Effector memory CD4-positive, alpha-beta T cell (primary cell): ENCODE results near the gene KRTAP9-7.

Experiments used
- DNase-seq, 3 donors: peaks; one replicate each; pipeline ENCODE4 v3.0.0-alpha.2; 2020
- H3K27ac ChIP-seq: 2 replicates; pipeline ENCODE4 v1.7.0; 2013; ENCODE audit warnings: mild to moderate bottlenecking, low read length, moderate library complexity; ENCODE audit not compliant: insufficient read depth, poor library complexity, severe bottlenecking
- H3K27me3 ChIP-seq: replicated peaks from 2 replicates; pipeline ENCODE4 v1.7.0; 2013; ENCODE audit warnings: mild to moderate bottlenecking, low read length; ENCODE audit not compliant: insufficient read depth, control insufficient read depth, poor library complexity, severe bottlenecking
- H3K36me3 ChIP-seq: 2 replicates; pipeline ENCODE4 v1.7.0; 2013; ENCODE audit warnings: mild to moderate bottlenecking, low read length, moderate library complexity; ENCODE audit not compliant: control insufficient read depth, insufficient read depth
- H3K4me1 ChIP-seq: 2 replicates; pipeline ENCODE4 v1.7.0; 2013; ENCODE audit warnings: low read length, mild to moderate bottlenecking; ENCODE audit not compliant: control insufficient read depth, insufficient read depth, poor library complexity, severe bottlenecking
- H3K4me3 ChIP-seq: 2 replicates; pipeline ENCODE4 v1.7.0; 2013; ENCODE audit warnings: low read length, low read depth, mild to moderate bottlenecking; ENCODE audit not compliant: insufficient read depth, poor library complexity, severe bottlenecking
- H3K9me3 ChIP-seq: 2 replicates; pipeline ENCODE4 v1.7.0; 2013; ENCODE audit warnings: mild to moderate bottlenecking, low read length, moderate library complexity; ENCODE audit not compliant: control insufficient read depth

The KRTAP9-7 gene

GRCh38 chr17:41318231-41318630, 42.7 kb downstream of the KRTAP9-7 start:
- DNase-seq: no peak
- H3K4me3 ChIP-seq: no peak overlapping the region
- no peaks in the 10 kb centered on the region for H3K36me3 ChIP-seq
- peaks cover 7% of the 10 kb centered on the region for H3K4me1 ChIP-seq
- no peaks in the 10 kb centered on the region for H3K27me3 ChIP-seq
- H3K27ac ChIP-seq: no peak overlapping the region
- H3K9me3 ChIP-seq: no peaks in the 10 kb centered on the region

GRCh38 chr17:41322094-41322902, 46.8 kb downstream of the KRTAP9-7 start:
- H3K27me3 ChIP-seq: no peaks in the 10 kb centered on the region
- no peaks in the 10 kb centered on the region for H3K36me3 ChIP-seq
- H3K27ac ChIP-seq: no peak overlapping the region
- DNase-seq: no peak
- H3K9me3 ChIP-seq: no peaks in the 10 kb centered on the region
- H3K4me1 ChIP-seq: peaks cover 36% of the 10 kb centered on the region
- H3K4me3 ChIP-seq: no peak overlapping the region

DNA sequence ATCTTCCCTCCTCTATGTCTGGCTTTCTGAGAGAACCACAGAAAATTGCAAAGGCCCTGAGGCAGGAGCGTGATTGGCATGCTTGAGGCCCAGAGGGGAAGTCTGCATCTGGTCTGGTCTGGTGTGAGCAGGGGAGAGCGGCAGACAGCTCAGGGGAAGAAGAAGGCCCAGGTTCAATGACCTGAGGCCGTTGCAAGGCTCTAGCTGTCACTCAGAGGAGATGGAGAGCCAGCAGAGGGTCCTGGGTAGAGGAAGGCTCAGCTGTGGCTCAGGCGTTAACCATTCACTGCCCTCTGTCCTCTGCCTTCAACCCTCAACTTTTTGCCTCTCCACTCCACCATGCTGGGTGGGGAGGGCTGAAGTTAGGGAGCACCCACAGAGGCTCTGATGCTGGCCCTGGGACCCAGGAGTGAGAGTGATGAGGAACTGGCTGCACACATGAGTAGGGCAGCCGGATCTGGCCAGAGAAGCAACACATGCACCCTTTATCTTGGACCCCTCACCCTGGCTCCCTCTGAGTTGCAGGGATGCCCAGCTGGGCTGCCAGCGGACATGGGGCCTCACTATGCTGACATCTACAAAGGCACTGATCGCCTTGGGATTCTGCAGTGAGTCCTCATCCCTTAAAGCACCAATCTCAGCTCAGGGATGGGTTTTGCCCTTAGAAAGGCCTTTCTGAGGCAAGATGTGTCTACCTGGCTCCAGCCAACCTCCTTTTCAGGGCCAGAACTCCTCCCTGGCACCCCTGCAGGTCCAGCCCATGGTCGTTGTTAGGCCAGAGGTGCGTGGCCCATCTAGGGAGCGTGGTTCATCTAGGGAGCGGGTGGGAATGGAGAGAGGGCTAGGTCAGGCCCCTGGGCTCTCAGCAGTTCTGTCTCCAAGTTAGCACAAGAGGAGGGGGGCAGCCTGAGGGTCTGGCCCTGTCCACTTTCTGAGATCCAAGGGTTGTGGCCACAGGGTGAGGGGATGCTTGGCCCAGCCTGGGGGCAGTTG, 47.7 kb downstream of the KRTAP9-7 start:
- Histone ChIP-seq H3K9me3 (no peaks in the 10 kb centered on the region), H3K4me3 (no peak overlapping the region), H3K27ac (no peak overlapping the region), H3K36me3 (no peaks in the 10 kb centered on the region), H3K4me1 (peaks cover 45% of the 10 kb centered on the region), H3K27me3 (no peaks in the 10 kb centered on the region)
- DNase-seq: no peak

GRCh38 chr17:41324180-41325075, 48.9 kb downstream of the KRTAP9-7 start:
- Histone ChIP-seq H3K27me3 (no peaks in the 10 kb centered on the region), H3K27ac (no peak overlapping the region), H3K36me3 (no peaks in the 10 kb centered on the region), H3K9me3 (no peaks in the 10 kb centered on the region), H3K4me3 (no peak overlapping the region), H3K4me1 (peaks cover 46% of the 10 kb centered on the region)
- no peak for DNase-seq

DNA sequence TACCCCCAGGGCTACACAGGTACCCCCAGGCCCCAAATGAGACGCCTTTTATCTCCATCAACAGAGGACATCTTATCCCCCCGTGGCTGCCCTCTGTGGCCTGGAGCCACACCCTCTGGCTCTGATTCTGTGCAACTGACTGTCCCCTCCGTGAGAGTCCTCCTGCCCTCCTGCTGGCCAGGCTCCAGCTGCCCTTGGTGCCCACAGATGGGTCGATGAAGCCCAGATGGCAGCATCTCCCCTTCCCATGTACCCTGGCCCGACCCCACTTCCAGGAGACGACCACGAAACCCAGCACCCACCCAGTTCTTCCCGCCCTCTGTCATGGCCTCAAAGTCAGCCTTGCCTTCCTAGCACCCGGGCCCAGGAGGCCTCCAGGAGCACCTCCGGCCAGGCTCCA, 49.6 kb downstream of the KRTAP9-7 start:
- no peak overlapping the region for H3K4me3 ChIP-seq
- no peak for DNase-seq
- no peaks in the 10 kb centered on the region for H3K9me3 ChIP-seq
- no peaks in the 10 kb centered on the region for H3K36me3 ChIP-seq
- H3K27ac ChIP-seq: no peak overlapping the region
- peaks cover 46% of the 10 kb centered on the region for H3K4me1 ChIP-seq
- H3K27me3 ChIP-seq: no peaks in the 10 kb centered on the region

- H3K9me3 ChIP-seq: no peaks in the 10 kb centered on the region
- H3K27me3 ChIP-seq: no peaks in the 10 kb centered on the region
- H3K4me3 ChIP-seq: no peak overlapping the region
- no peaks in the 10 kb centered on the region for H3K36me3 ChIP-seq
- DNase-seq: no peak
- no peak overlapping the region for H3K27ac ChIP-seq
- peaks cover 46% of the 10 kb centered on the region for H3K4me1 ChIP-seq
Observed at GRCh38 chr17:41325611-41326010, 50.1 kb downstream of the KRTAP9-7 start.
